Astrocyte (in vitro differentiated cells and primary cell): ENCODE results near the gene IL6ST.

Experiments
- EZH2 ChIP-seq: IDR thresholded peaks from 2 replicates; pipeline ENCODE4 v1.6.1; 2012; ENCODE audit warnings: mild to moderate bottlenecking, low read length, inconsistent platforms; ENCODE audit not compliant: insufficient read depth
- TF ChIP-seq, protein P1 (sequence below): IDR thresholded peaks from 2 replicates; pipeline ENCODE4 v1.5.1; 2011; ENCODE audit warnings: low read depth, mild to moderate bottlenecking, inconsistent platforms, low read length, moderate library complexity; ENCODE audit not compliant: insufficient read depth

DNA sequence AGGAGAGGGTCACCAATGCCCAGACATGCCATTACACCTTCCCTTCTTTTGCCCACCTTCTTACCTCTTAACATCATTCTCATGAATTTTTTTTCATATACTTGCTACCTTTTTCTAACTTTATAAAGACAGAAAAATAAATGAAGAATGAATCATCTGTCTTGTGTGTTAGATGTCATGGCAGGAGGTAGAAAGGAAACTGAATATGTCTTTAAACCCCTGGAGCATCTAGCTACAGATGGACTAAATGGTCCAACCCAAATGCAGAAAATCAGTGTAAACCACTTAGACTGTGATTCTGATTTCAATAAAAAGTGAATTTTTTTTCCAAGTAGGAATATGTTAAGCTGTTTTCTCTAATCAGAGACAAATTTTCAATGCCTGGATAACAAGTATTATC lies 11.8 kb upstream of the IL6ST start:
- TF ChIP-seq, protein P1, sequence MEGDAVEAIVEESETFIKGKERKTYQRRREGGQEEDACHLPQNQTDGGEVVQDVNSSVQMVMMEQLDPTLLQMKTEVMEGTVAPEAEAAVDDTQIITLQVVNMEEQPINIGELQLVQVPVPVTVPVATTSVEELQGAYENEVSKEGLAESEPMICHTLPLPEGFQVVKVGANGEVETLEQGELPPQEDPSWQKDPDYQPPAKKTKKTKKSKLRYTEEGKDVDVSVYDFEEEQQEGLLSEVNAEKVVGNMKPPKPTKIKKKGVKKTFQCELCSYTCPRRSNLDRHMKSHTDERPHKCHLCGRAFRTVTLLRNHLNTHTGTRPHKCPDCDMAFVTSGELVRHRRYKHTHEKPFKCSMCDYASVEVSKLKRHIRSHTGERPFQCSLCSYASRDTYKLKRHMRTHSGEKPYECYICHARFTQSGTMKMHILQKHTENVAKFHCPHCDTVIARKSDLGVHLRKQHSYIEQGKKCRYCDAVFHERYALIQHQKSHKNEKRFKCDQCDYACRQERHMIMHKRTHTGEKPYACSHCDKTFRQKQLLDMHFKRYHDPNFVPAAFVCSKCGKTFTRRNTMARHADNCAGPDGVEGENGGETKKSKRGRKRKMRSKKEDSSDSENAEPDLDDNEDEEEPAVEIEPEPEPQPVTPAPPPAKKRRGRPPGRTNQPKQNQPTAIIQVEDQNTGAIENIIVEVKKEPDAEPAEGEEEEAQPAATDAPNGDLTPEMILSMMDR: no peak
- TF ChIP-seq EZH2: no peak
